GM12878 (cell line): Measurements from ENCODE around the gene ALDH6A1. TPM values are rescaled to one million over a fixed set of nuclear protein-coding genes. Genes with fewer than 3 reads are reported as not detected.

Experiments
- ATAC-seq: fragments of 200-7000 bp; cut with Tn5 transposase; 3 replicates; pipeline ENCODE4 v1.9.1; 2020; ENCODE audit warnings: mild to moderate bottlenecking, moderate library complexity
- BruUV-seq: library from RNA; stranded (reverse); fragments of 400-500 nt; replicated peaks from 2 replicates; lab custom pipeline; 2021; lab: Mats Ljungman, UMichigan
- CTCF ChIA-PET: fragments of 300-600 bp; sonication (Branson Sonifier 250); formaldehyde crosslinking; extraction: SDS; loops from one replicate; lab custom pipeline; 2021; ENCODE audit warnings: inconsistent platforms; lab: Yijun Ruan, JAX
- POLR2A ChIA-PET: fragments of 350-600 bp; formaldehyde crosslinking; extraction: SDS; loops from one replicate; lab custom pipeline; 2021; ENCODE audit warnings: inconsistent platforms; lab: Charles Lee
- RAD21 ChIA-PET: fragments of 300-600 bp; sonication (Branson Sonifier 250); formaldehyde crosslinking; loops from one replicate; lab custom pipeline; 2023; ENCODE audit warnings: antibody characterized with exemption; ENCODE audit not compliant: unreplicated experiment; lab: Charles Lee
- SMC1A ChIA-PET: fragments of 300-600 bp; sonication (Branson Sonifier 250); formaldehyde crosslinking; loops from one replicate; lab custom pipeline; 2023; ENCODE audit not compliant: unreplicated experiment, uncharacterized antibody; lab: Charles Lee
- DNase-seq: peaks from one replicate; pipeline ENCODE4 v3.0.0-alpha.2; 2011; ENCODE audit warnings: low read depth, low spot score
- FAIRE-seq: peaks from 3 replicates; lab custom pipeline; 2011; peaks lifted over from hg19 to GRCh38; lab: Jason Lieb, UNC
- H2AFZ ChIP-seq: 2 replicates; pipeline ENCODE4 v1.6.0; 2011; ENCODE audit warnings: low read depth, low read length, control low read depth; ENCODE audit not compliant: control insufficient read depth
- H3K27ac ChIP-seq: 2 replicates; pipeline ENCODE4 v1.5.1; 2011; ENCODE audit warnings: control low read depth; ENCODE audit not compliant: control insufficient read depth, insufficient read depth
- H3K27me3 ChIP-seq, 2 experiments: replicated peaks in 1 of 2; 2 replicates each; pipeline versions ENCODE4 v1.6.0 to v1.6.1; 2011; ENCODE audit warnings: low read length in 1 of 2; ENCODE audit not compliant: control insufficient read depth in 2 of 2, insufficient read depth in 2 of 2
- H3K36me3 ChIP-seq, 2 experiments: 2 replicates each; pipeline ENCODE4 v1.5.1; 2011; ENCODE audit warnings: low read length in 1 of 2; ENCODE audit not compliant: control insufficient read depth in 2 of 2, insufficient read depth in 2 of 2
- H3K4me1 ChIP-seq: 2 replicates; pipeline ENCODE4 v1.6.1; 2011; ENCODE audit warnings: mild to moderate bottlenecking, low read length, moderate library complexity, mixed read lengths; ENCODE audit not compliant: control insufficient read depth, insufficient read depth
- H3K4me2 ChIP-seq: 2 replicates; pipeline ENCODE4 v1.6.0; 2011; ENCODE audit warnings: control low read depth; ENCODE audit not compliant: control insufficient read depth, insufficient read depth
- H3K4me3 ChIP-seq: fragments of 200-600 bp; sonication (generic); 2 replicates; pipeline ENCODE4 v1.5.1; 2016
- H3K79me2 ChIP-seq: 2 replicates; pipeline ENCODE4 v1.6.0; 2011; ENCODE audit warnings: low read length; ENCODE audit not compliant: control insufficient read depth, insufficient read depth
- H3K9ac ChIP-seq: 2 replicates; pipeline ENCODE4 v1.8.0; 2011; ENCODE audit warnings: low read length, control low read depth, mixed read lengths; ENCODE audit not compliant: control insufficient read depth, insufficient read depth
- H3K9me3 ChIP-seq: replicated peaks from 3 replicates; pipeline ENCODE4 v1.5.1; 2011; ENCODE audit warnings: mild to moderate bottlenecking, low read length; ENCODE audit not compliant: control insufficient read depth, insufficient read depth
- H4K20me1 ChIP-seq: 2 replicates; pipeline ENCODE4 v1.6.0; 2011; ENCODE audit not compliant: control insufficient read depth, insufficient read depth
- BCL3 ChIP-seq: IDR thresholded peaks from 2 replicates; pipeline ENCODE4 v1.6.1; 2011; ENCODE audit warnings: borderline replicate concordance, low read depth, mild to moderate bottlenecking, moderate library complexity, low read length; ENCODE audit not compliant: insufficient read depth, poor library complexity, severe bottlenecking
- CBX3 ChIP-seq: fragments of 200-600 bp; sonication (generic); IDR thresholded peaks from 2 replicates; pipeline ENCODE4 v1.6.1; 2016; ENCODE audit warnings: low read depth, borderline replicate concordance
- NR2C2 ChIP-seq: IDR thresholded peaks from 2 replicates; pipeline ENCODE4 v1.6.1; 2011; ENCODE audit warnings: borderline replicate concordance, low read depth; ENCODE audit not compliant: control insufficient read depth, insufficient read length
- PBX3 ChIP-seq: IDR thresholded peaks from 2 replicates; pipeline ENCODE4 v1.6.1; 2011; ENCODE audit warnings: mild to moderate bottlenecking, low read depth, low read length, moderate library complexity; ENCODE audit not compliant: insufficient replicate concordance
- RAD51 ChIP-seq: fragments of 450-650 bp; IDR thresholded peaks from 2 replicates; pipeline ENCODE4 v1.6.1; 2016; ENCODE audit warnings: moderate library complexity, mild to moderate bottlenecking, inconsistent platforms
- WGBS: methylation state at CpG from one replicate; pipeline ENCODE4 v1.1.6; 2016; ENCODE audit warnings: low lambda C conversion rate; ENCODE audit not compliant: insufficient replicate concordance, insufficient coverage; ENCODE audit errors: missing lambda C conversion rate; 5-methylcytosine and 5-hydroxymethylcytosine counted together
- in situ Hi-C: fragments of 300-500 bp; cut with MboI; formaldehyde crosslinking; loops from 9 replicates; pipeline ENCODE4 v1.14.3; 2018; ENCODE audit warnings: mixed read lengths
- intact Hi-C: fragments of 100-400 bp; cut with micrococcal nuclease; formaldehyde crosslinking; loops from one replicate; pipeline ENCODE4 v1.14.2; 2022; ENCODE audit not compliant: unreplicated experiment
- polyA plus RNA-seq, 11 experiments: library from polyadenylated mRNA; depleted of rRNA in 4 of 11; unstranded in 6 of 11; stranded (reverse) in 5 of 11; fragments of >200 nt; fragmentation: Nextera tagmentation in 4 of 11; fragmentation: Illumina TruSeq in 1 of 11; extraction: Ambion mirVana in 4 of 11; extraction: Trizol in 1 of 11; gene quantifications; 1 replicate in 1 of 11; 2 replicates in 10 of 11; pipeline versions ENCODE4 v1.2.1 to v1.2.3, GENCODE V29; 2011 to 2016; ENCODE audit warnings: inconsistent platforms in 2 of 11, missing spikeins in 2 of 11, low read depth in 1 of 11
- total RNA-seq, 4 experiments: library from RNA; depleted of rRNA in 3 of 4; stranded (reverse); fragments of >200 nt in 3 of 4; fragmentation: Illumina TruSeq in 1 of 4; extraction: Trizol in 1 of 4; gene quantifications; 2 replicates each; pipeline versions ENCODE4 v1.2.1 to v1.2.3, GENCODE V29; 2013 to 2021

Gene ALDH6A1
- total and polyA plus RNA-seq, 10 of the 15 experiments (the other 5 are each of a cell fraction or from before 2014, with no cell fraction given) = 6.3 to 23.4 (median 9.8) TPM

- TF ChIP-seq PBX3 (no peak), BCL3 (no peak), RAD51 (no peak), NR2C2 (no peak), CBX3 (no peak)
- ATAC-seq = no peak
- ChIA-PET CTCF (no interaction called here), RAD21 (interaction anchor here (0.6 kb wide), 1 partner anchor 49 kb away, joined by 5 read pairs; no protein-coding TSS in a partner anchor), POLR2A (interaction anchor here (0.6 kb wide), 1 partner anchor 242 kb away, joined by 3 read pairs; no protein-coding TSS in a partner anchor), SMC1A (no interaction called here)
- intact Hi-C loops = no loop called here
- FAIRE-seq = no peak
- H3K36me3 ChIP-seq = no peaks in the 10 kb centered on the region
- H3K27ac ChIP-seq = no peak overlapping the region
- WGBS = 93% methylated on average over 1 of the region's 1 CpG
- in situ Hi-C loops = no loop called here
- H3K79me2 ChIP-seq = no peaks in the 10 kb centered on the region; the same call in 1 of the 2 replicates
- no peaks in the 10 kb centered on the region for H4K20me1 ChIP-seq
- H3K4me3 ChIP-seq = no peak overlapping the region
- no peaks in the 10 kb centered on the region for H3K27me3 ChIP-seq
- H3K4me1 ChIP-seq = no peaks in the 10 kb centered on the region
- no peaks in the 10 kb centered on the region for H3K9me3 ChIP-seq
- H3K9ac ChIP-seq = no peak overlapping the region
- no TSS peak for BruUV-seq
- no peak for DNase-seq
- H2AFZ ChIP-seq = no peak overlapping the region
- no peak overlapping the region for H3K4me2 ChIP-seq
Observed at GRCh38 chr14:74014299-74014698, 70.0 kb downstream of the ALDH6A1 start.
